Fibroblast of skin of scalp (primary cell): Measurements from ENCODE around the gene SLAMF8.

ENCODE experiments used
- DNase-seq: peaks from one replicate; pipeline ENCODE4 v3.0.0-alpha.2; 2013

Gene SLAMF8

DNA sequence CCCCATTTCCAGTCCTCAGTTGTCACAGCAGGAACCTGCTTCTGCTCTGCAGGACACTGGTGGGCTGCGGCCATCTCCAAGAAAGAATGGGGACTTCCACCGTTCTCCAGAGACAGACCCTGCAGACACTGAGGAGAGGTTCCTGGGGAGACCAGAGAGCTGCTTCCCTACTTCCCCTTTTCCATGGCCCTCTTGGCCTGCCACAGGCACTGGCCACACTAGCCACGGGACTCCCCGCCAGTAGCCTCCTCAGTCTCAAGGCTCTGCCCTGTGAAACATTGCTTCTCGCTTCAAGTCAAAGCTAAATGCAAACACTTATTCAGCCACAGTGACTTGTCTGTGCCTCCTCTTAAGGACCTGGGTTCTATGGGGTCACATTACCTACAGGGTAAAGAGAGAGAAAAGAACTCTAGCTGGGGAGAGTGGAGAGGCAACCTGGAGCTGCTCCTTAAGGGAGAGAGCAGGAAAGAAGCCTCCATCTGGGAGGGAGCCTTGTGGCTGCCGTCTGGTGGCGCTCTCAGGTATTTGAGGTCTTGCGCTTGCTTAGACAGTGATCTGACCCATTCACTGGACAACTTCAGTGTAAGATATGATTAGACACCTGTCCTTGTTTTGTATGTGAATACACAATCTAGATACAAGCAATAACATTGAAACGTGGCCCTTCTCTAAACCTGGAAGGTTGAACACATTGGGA lies 5.4 kb upstream of the SLAMF8 start:
- no peak for DNase-seq

DNA sequence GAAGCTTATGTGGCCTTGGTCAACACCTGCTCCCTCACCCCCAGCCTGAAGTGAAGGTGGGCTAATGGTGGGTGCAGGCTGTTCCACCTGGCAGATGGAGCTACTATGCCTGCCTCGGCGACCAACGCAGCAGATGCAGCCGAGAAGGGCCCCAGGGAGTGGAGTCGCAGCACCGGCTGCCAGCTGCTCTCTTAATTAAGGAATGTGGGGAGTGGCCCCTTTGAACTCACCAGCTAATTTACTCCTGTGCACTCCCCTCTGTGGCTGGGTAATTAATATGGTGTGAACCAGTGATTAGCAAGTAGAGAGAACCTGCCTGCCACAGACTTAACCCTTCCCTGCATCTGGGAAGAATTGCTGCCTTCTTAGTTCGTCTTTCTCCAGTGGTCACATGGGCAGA lies 3.3 kb upstream of the SLAMF8 start:
- no peak for DNase-seq

DNA sequence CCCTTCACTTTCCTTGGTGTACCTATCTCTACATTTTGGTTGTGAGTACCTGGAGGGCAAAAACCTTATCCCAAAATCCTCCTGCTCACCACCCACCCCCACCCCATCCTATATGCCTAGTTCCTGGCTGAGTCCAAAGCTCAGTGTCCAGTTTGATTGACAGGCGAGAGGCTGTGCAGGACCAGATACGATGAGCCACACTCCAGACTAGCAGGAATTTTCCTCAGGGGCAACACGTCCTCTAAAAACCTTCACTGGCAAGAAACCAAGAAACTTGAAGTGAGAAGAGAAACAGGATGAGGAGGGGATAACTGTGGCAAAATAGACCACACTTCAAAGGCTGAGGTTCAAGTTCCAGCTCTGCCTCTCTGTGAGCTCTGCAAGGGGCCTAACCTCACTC lies 1.1 kb upstream of the SLAMF8 start:
- DNase-seq: no peak

GRCh38 chr1:159827102-159827490 lies 423 bp downstream of the SLAMF8 start:
- no peak for DNase-seq

GRCh38 chr1:159827549-159827948 lies 876 bp downstream of the SLAMF8 start:
- no peak for DNase-seq

- DNase-seq: no peak
Observed at GRCh38 chr1:159828176-159828575, 1.5 kb downstream of the SLAMF8 start.

DNA sequence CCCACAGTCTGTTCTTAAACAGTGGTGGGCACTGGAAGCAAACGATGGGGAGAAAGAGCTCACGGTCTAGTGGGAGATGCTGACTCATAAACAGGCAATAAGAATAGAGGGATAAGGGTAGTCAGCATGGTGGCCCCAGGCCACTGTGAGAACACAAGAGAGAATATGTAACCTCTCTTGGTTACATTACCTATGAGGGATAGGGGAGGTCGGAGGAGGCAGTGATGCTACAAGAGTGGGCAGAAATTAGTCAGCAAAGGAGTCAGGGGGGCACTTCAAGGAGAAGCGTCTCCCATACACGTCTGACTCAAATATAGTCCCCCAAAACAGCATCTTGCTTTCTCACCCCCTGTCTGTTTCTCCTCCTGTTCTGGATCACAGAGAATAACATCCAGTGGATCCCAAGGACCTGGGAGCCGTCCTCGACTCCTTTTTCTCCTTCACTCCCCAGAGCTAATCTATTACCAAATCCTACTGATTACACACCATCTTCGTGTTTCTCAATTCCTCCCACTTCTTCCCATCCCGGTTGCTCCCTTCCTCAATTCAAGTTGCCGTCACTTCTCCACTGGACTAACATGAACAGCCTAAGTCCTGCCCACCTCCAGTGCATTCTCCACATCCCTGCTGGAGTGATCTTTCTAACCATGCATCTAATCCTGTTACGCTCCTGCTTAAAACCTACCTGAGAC lies 2.1 kb downstream of the SLAMF8 start:
- DNase-seq: no peak

DNA sequence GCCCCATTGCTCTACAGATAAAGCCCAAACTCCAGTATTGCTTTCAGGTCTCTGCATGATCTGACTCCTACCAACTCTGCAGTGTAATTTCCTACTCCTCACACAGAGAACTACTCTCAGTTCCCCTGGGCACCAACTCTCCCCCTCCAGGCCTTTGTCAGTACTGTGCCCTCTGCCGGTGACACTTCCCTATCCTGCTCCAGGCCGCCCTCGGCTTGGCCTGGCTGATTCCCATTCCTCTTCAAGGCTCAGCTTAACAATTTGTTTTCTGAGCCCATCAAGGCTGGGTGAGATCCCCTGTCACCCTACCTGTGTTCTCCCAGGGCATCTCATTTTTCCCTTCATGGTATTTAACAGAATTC lies 2.6 kb downstream of the SLAMF8 start:
- DNase-seq: no peak

DNA sequence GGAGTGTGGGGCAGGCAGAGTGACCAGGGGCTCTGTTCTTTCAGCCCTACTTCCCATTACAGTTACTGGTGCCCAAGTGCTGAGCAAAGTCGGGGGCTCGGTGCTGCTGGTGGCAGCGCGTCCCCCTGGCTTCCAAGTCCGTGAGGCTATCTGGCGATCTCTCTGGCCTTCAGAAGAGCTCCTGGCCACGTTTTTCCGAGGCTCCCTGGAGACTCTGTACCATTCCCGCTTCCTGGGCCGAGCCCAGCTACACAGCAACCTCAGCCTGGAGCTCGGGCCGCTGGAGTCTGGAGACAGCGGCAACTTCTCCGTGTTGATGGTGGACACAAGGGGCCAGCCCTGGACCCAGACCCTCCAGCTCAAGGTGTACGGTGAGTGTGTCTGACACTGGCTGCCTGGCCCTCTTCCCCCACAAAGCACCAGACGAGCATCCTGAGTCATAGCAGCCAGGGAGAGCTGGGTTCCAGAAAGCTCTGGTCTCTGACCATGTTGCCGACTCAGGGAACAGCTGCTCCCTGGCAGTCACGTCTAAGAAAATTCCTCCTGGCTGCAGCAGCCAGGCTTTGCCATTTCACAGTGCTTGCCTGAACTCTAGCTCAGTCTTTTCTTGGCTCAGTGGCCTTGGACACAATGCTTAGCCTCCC lies 3.3 kb downstream of the SLAMF8 start:
- peak; percentile 80 for DNase-seq

- DNase-seq: no peak
Observed at GRCh38 chr1:159830722-159831121, 4.0 kb downstream of the SLAMF8 start.

DNA sequence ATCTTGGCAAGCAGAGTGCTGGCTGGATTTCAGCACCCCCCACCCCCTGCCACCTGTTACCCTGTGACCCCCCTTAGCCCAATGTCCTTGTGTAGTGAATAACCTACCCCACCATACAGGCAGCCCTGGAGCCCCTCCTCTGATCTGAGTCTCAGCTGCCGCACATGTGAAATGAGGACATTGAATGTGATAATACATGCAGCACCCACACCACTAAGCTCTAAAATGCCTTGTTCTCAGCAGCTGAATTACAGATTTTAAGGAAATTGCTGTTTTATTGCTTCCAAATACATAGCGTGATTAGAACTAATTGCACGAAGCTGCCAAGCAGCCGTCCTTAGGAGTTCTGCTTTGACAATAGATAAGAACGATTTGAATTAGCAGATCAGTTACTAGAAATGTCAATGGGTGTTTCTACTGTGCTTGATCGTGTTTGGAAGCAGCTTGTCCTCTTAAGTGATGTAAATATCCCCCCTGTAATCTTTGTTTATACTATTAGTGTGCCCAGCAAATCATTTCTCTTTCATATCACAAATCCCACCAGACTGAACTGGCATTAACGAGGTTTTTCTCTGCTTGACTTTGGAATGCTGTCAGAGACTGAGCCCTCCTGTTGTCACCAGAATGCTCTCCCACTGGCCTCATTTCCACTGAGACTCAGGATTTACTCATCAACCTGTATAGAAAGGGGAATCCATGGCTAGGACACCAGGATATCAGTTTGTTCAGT lies 4.9 kb downstream of the SLAMF8 start:
- DNase-seq: no peak

DNA sequence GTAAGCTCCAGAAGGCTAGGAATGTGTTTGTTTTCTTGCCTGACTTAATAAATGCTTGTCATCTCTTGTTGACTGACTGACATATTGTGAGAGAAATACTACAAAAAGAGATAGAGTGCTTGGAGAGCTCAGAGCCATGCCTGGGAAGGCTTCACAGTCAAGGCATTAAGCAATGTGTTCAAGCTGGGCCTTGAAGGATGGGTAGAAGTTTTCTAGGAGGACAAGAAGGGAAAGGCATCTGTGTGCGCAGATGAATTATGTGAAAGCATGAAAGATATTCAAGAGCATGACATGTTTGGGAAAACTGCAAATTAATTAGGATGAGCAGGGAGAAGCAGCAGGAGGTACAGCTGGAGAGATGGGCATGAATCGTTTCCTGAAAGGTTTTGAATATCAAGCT lies 5.6 kb downstream of the SLAMF8 start:
- DNase-seq: peak; percentile 40

DNA sequence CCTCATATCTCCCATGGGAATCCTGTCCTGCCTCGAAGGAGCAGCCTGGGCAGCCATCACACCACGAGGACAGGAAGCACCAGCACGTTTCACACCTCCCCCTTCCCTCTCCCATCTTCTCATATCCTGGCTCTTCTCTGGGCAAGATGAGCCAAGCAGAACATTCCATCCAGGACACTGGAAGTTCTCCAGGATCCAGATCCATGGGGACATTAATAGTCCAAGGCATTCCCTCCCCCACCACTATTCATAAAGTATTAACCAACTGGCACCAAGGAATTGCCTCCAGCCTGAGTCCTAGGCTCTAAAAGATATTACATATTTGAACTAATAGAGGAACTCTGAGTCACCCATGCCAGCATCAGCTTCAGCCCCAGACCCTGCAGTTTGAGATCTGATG lies 8.7 kb downstream of the SLAMF8 start:
- DNase-seq: peak; percentile 66

- DNase-seq: no peak
Observed at GRCh38 chr1:159835862-159836525, 9.3 kb downstream of the SLAMF8 start.

DNA sequence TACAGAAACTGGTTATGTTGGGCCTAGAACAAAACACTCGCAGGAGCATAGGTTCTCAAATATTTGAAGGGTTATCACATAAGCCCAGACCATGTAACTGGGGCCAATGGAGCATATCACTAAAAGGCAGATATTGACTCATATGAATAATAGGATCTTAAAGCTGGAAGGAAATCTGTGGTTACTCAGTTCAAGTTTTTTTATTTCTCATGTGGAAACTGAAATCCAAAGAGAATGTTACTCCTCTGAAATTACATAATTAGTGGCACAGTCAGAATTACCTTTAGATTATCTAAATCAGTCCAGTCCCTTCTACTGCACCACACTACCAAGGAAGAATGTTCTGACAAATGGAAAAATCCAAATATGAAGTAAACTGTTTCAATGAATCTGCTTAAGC lies 12.0 kb downstream of the SLAMF8 start:
- no peak for DNase-seq

- DNase-seq: no peak
Observed at GRCh38 chr1:159839116-159839849, 12.6 kb downstream of the SLAMF8 start.

DNA sequence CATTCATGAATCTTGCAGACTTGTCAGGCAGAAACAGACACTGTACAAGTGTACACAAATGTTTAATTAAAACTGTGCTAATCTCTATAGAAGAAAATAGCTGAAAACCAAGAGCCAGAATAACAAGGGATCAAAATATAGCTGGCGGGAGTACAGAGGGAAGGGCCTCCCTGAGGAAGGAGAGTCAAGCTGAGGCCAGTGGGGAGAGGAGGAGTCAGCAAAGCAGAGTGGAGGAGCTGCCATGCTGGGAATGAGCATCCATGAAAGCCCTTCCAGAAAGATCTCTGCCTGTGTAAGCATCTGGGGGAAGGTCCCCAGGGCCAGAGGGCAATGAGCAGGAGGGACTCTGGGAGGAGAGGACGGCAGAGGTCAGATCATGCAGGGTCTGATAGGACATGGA lies 15.1 kb downstream of the SLAMF8 start:
- no peak for DNase-seq

- no peak for DNase-seq
Observed at GRCh38 chr1:159843459-159843858, 16.8 kb downstream of the SLAMF8 start.

- no peak for DNase-seq
Observed at GRCh38 chr1:159845751-159846629, 19.3 kb downstream of the SLAMF8 start.

GRCh38 chr1:159847231-159847630 lies 20.6 kb downstream of the SLAMF8 start:
- no peak for DNase-seq

DNA sequence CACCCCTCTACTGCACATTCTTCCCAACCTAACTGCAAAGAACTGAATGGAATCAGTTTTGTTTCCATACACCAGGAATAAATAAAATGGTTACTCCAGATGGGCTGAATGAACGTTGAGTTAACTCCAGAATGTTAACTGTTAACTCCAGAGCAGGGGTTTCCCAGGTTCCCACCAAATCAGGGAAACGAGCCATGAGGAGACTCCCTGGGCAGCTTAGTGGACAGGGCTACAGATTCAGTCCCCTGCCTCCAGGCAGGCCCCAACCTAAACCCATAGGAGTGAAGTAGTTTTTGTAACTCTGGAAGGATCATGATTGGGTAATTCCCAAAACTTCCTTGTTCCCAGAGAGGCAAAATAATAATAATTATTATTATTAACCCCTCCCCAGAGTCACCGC lies 21.7 kb downstream of the SLAMF8 start:
- DNase-seq: no peak
